NCI-H1930 (cell line): ENCODE data around the gene MYCBPAP.
"Not testable (repeated sequence)": the region's sequence is repeated elsewhere in the genome, so short reads cannot be mapped to it uniquely, and the experiment has no call there.

Experiments used
- DNase-seq, 2 experiments: peaks; one replicate each; lab custom pipeline; 2025; lab: John Stamatoyannopoulos, UW

The MYCBPAP gene

DNA sequence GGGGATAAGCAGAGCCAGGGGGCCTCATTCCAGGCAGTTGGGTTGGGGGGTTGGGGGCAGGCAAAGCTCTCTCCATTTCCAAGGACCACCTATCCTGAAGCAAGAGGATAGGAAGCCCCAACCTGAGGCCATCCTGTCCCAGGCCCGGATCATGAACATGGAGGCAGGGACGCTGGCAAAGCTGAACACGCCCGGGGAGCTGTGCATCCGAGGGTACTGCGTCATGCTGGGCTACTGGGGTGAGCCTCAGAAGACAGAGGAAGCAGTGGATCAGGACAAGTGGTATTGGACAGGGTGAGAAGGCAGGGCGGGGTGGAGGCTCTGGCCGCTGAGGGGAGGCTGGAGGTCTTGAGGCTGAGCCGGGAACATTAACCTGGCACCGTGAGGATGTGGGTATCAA lies 36.0 kb upstream of the MYCBPAP start:
- DNase-seq = no peak

DNA sequence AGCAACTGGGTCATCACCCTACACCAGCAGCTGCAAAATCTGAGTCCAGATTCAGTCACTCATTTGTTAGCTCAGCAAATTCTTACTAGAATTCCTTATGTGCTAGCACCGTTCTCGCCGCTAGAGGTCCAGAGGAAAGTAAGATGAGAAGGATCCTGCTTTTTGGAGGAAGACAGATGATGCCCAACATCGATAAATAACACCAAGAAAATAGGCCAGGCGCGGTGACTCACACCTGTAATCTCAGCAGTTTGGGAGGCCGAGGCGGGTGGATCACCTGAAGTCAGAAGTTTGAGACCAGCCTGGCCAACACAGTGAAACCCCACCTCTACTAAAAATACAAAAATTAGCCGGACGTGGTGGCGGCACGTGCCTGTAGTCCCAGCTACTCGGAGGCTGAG lies 35.5 kb upstream of the MYCBPAP start:
- not testable (repeated sequence) for DNase-seq

DNA sequence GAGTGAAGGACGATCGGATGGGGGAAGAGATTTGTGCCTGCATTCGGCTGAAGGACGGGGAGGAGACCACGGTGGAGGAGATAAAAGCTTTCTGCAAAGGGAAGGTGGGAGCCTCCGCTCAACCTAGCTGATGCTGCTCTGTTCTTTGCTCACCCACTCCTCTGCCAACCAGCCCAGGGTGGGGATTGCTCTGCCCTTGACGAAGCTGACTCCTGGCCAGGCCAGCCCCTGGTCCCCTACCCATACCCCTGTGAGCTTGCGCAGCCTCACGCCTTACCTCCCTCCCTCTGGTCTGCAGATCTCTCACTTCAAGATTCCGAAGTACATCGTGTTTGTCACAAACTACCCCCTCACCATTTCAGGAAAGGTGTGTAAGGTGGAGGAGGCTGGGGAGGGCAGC lies 34.3 kb upstream of the MYCBPAP start:
- no peak for DNase-seq

GRCh38 chr17:50474523-50474922 lies 33.7 kb upstream of the MYCBPAP start:
- DNase-seq = no peak

DNA sequence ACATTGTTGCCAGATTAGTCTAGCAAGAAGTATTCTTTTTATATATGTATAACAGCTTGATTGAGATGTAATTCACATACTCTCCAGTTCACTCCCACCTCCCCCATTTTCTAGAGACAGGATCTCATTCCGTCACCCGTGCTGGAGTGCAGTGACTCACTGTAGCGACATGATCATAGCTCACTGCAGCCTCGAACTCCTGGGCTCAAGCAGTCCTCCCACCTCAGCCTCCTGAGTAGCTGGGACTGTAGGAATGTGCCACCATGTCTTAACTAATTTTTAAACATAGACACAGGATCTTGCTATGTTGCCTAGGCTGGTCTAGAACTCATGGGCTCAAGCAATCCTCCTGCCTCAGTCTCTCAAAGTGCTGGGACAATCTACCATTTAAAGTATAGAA lies 32.9 kb upstream of the MYCBPAP start:
- DNase-seq = no peak

DNA sequence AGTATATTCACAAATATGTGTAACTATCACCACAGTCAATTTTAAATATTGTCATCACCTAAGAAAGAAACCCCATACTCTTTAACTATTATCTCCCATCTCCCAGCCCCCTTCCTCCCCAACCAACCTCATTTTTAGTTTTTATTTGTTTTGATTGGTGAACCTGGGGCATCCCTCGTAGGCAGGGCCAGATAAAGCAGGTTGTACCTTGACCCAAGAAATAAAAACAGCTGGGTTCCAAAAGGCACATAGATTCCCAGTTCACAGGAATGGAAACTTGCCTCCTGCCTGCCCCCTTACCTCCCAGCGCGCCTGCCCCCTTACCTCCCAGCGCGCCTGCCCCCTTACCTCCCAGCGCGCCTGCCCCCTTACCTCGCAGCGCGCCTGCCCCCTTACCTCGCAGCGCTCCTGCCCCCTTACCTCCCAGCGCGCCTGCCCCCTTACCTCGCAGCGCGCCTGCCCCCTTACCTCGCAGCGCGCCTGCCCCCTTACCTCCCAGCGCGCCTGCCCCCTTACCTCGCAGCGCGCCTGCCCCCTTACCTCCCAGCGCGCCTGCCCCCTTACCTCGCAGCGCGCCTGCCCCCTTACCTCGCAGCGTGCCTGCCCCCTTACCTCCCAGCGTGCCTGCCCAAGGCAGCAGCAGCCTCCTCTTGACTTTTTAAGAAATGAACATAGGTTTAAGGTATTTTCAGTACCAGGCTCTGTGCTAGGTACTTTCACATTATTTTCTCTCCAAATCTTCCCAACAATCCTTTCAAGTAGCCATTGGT lies 32.3 kb upstream of the MYCBPAP start:
- DNase-seq = not testable (repeated sequence)

- DNase-seq = no peak
These were observed 31.5 kb upstream of the MYCBPAP start for GRCh38 chr17:50476545-50477315.

DNA sequence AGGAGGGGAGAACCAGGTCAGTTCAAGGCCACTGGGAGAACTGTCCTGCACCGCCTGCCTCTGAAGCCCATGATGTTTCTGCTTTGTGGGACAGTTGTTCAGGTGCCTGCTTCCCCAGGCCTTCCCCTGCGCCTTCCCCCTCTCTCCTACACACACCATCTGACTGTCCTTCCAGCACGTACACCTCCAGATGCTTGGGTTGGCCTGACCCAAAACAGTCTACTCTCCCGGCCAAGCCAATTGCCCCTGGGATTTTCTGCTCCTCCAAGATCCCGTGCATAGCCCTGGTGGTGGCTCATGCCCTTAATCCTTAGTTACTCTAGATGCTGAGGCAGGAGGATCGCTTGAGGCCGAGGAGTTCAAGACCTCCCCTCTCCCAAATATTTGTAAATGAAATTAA lies 30.3 kb upstream of the MYCBPAP start:
- DNase-seq = no peak

DNA sequence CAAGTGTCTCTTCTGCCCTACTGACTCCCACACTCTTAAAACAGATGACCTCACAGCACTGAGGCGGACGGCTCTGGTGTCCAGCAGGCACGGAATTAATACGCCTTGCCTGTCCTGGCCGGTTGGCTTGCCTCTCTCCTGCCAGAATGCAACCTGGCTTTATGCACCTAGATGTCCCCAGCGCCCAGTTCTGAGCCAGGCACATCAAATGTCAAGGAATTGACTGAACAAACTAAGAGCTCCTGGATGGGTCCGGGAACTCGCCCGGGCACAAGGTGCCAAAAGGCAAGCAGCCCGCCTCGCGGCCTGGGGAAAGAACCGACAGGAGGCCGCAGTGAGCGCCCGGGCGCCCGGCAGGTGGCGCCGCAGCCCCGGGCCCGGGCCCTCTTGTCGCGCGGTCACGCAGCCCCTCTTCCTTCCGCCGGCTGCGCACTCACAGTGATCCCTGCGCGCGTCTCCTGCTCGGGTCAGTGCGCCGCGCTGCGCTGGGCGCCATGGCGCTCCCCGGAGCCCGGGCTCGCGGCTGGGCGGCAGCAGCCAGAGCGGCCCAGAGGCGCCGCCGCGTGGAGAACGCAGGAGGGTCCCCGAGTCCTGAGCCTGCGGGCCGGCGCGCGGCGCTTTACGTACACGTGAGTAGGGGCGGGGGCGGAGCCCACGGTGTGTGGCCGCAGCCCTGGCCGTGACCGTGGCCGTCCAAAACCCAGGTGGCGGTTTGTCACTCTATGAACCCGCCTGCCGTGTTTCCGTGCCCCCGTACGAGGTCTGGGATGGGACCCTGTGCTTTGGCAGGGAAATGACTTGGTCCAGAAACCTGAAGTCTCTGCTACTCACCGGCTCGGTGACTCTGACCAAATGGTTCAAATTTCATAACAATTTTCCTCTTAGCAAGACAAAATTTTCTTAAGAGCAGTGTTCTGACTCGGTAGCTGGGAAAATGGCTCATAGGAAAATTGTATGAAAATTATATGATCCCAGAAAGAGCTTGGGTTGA lies 29.6 kb upstream of the MYCBPAP start, which contains the start of gene RSAD1:
Gene RSAD1, plus strand, starts transcription at position 470 of the 991 bp plus-strand sequence. Its CDS starts 25 bp downstream, at position 495.
- DNase-seq = peak; percentile 83 to 90

GRCh38 chr17:50479522-50480141 lies 28.6 kb upstream of the MYCBPAP start:
- peak; percentile 65 to 78 for DNase-seq

GRCh38 chr17:50480142-50480764 lies 28.0 kb upstream of the MYCBPAP start:
- no peak for DNase-seq

DNA sequence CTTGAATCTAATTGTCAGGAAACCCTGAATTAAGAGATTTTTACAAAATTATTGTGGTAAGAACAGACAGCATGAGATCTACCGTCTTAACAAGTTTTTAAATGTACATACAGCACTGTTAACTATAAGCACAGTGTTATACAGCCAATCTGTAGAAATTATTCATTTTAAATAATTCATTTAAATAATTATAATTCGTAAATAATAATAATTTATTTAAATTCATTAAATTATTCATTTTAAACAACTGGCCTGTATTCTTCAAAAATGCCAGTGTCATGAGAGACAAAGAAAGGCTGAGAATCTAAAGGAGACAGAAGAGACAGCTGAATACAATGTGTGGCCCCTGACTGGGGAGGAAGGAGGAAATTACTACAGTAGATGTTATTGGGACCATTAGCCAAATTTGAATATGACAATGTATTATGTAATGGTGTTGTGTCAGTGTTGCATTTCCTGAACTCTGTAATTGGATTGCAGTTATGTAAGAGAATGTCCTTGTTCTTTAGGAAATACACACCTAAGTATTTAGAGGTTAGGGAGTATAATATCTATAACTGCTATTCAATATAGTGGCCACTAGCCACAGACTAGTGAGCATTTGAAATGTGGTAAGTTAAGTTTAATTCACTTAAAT lies 27.3 kb upstream of the MYCBPAP start:
- no peak for DNase-seq

- no peak for DNase-seq
These were observed 26.6 kb upstream of the MYCBPAP start for GRCh38 chr17:50481648-50482047.

- DNase-seq = no peak
These were observed 26.1 kb upstream of the MYCBPAP start for GRCh38 chr17:50482110-50482509.

DNA sequence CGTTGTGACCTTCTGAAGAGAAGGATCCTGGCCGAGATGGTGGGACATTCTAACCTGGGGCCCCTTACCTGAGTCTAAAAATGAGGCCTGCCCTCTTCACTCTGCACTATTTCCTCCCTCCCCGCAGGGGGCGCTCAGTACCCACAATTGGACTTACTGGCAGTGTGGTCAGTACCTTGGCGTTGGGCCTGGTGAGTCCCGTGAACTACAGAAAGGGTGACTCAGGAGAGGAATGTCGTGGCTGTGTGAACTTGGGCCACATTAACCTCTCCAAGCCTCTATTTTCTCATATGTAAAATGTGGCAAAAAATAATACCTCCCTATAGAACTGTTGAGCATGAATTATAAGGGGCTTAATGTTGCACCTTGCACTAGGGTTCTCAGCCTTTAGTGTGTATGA lies 25.7 kb upstream of the MYCBPAP start:
- DNase-seq = peak in 1 of 2 experiments; percentile 47

GRCh38 chr17:50483266-50483665 lies 25.0 kb upstream of the MYCBPAP start:
- DNase-seq = no peak

DNA sequence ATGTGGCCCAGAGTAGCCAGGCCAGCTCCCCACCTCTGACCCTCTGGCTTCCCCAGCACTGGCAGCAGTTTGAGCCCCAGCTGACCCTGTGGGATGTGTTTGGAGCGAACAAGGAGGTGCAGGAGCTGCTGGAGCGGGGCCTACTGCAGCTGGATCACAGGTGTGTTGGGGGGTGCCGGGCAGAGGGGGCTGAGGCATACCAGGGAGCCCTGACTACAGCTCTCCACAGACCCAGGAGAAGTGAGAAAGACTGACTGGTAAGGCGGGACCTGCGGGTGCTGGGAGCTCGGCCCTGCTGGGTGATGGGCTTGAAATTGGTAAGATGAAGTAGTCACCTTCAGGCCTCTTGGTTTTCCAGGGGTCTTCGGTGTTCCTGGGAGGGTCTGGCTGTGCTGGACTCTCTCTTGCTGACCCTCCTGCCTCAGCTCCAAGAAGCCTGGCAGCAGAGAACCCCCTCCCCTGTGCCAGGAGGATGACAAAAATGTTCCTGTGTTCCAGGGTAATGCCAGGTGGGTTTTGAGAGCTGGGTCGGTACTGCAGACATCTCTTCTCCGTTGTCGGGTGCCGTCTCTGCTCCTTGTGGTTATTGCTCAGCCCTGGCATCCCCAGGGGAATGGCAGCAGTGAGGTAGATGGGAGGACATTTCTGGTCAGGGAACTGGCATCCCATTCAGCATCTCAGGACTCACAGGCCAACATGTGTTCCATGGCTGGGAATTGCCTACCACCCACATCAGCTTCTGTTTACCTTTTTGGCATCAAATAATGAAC lies 23.7 kb upstream of the MYCBPAP start:
- DNase-seq = no peak

DNA sequence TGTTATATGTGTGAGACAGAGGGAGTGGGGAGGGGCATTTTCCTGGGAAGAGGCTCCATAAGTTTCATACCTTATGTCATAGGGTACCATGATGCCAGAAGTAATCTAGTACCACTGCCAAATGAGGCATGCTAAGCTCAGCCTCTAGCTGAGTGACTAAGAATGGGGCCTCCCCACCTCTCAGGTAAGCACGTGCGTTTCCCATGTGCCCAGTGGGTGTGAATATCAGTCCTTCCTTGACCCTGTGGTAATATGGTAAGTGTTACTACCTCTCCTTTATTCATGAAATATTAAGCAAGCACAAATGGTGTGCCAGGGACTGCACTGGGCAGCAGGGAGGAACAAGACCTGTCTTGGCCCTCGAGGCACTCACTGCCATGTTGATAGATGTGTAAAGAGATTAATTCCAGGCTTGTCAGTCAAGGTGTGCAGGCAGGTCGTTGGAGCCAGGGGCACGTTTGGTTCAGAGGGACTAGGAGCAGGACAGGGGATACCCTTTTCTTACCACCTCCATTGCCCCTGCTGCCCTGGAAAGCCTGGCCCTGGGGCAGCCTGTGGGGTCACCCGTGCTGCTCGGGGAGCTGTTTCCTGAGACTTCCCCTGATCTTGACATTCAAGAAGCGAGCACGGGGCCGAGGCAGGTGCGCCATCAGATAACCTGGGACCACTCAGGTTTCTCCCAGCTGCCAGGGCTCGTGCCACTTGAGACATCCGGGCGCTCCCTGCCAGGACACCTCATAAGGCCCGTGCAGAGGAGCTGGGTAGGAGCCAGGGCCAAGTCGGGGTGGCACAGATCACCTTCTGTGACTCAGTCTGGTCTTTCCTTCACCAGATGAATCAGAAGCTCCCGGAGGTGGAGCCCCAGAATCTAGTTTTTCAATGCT lies 20.8 kb upstream of the MYCBPAP start:
- DNase-seq = no peak

- DNase-seq = no peak
These were observed 19.4 kb upstream of the MYCBPAP start for GRCh38 chr17:50488880-50489279.
